Measurements from ENCODE around the gene USP35.

DNA sequence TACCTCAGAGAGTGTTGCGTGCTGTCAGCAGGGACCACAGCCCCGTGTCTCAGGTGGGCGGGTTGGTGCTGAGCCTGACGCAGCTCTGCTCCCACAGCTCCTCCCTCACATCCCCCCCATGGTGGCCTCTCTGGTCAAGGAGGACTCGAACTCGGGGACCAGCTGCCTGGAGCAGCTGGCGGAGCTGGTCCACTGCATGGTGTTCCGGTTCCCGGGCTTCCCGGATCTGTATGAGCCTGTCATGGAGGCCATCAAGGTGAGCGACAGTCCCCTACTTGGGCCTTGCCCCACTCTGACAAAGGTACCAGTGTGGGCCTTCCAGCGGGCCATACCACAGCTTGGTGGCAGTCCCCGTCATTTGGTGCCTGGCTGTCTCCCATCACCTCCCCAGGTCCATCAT lies 11.8 kb downstream of the USP35 start:
- no peak for TF ChIP-seq HDGF (IDR thresholded peaks at IDR 0.05; ENCODE audit: borderline replicate concordance)
- TF ChIP-seq, protein P1, sequence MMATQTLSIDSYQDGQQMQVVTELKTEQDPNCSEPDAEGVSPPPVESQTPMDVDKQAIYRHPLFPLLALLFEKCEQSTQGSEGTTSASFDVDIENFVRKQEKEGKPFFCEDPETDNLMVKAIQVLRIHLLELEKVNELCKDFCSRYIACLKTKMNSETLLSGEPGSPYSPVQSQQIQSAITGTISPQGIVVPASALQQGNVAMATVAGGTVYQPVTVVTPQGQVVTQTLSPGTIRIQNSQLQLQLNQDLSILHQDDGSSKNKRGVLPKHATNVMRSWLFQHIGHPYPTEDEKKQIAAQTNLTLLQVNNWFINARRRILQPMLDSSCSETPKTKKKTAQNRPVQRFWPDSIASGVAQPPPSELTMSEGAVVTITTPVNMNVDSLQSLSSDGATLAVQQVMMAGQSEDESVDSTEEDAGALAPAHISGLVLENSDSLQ (IDR thresholded peaks at IDR 0.05) = no peak
- no peak for TF ChIP-seq SP1 (IDR thresholded peaks at IDR 0.05)
- no peak for TF ChIP-seq TARDBP (IDR thresholded peaks at IDR 0.05)
- no peak for TF ChIP-seq FOXK2 (IDR thresholded peaks at IDR 0.05)
- TF ChIP-seq BHLHE40 (IDR thresholded peaks at IDR 0.05; ENCODE audit: borderline replicate concordance) = no peak
- TF ChIP-seq FOXM1 (IDR thresholded peaks at IDR 0.05; ENCODE audit: borderline replicate concordance) = no peak
- TF ChIP-seq SUZ12 (IDR thresholded peaks at IDR 0.05) = no peak
- TF ChIP-seq L3MBTL2 (conservative IDR thresholded peaks at IDR 0.05) = no peak
- TF ChIP-seq ZNF384 (IDR thresholded peaks at IDR 0.05) = no peak
